ENCODE data around the gene LPAR5. TPM values are rescaled to one million over a fixed set of nuclear protein-coding genes. Genes with fewer than 3 reads are reported as not detected.

LPAR5 gene
- total RNA-seq, 2 donors from 2014 or later: 0.66 to 3.6 TPM

GRCh38 chr12:6615802-6616201 is 20.0 kb downstream of the LPAR5 start:
- DNase-seq (no peak), ATAC-seq (no peak)
- Histone ChIP-seq H3K4me3 (no peak overlapping the region), H3K36me3 (replicated peaks in 1 of 2; ENCODE audit: insufficient read depth in 1 of 2, low read depth in 2 of 2) (no peaks in the 10 kb centered on the region), H3K9me3 (no peaks in the 10 kb centered on the region), H3K4me1 (peaks cover 36% of the 10 kb centered on the region), H3K27me3 (no peaks in the 10 kb centered on the region), H3K27ac (no peak overlapping the region)
- WGBS, 2 donors: 54 to 66% methylated on average over 3 of the region's 3 CpGs
- TF ChIP-seq, protein P1, sequence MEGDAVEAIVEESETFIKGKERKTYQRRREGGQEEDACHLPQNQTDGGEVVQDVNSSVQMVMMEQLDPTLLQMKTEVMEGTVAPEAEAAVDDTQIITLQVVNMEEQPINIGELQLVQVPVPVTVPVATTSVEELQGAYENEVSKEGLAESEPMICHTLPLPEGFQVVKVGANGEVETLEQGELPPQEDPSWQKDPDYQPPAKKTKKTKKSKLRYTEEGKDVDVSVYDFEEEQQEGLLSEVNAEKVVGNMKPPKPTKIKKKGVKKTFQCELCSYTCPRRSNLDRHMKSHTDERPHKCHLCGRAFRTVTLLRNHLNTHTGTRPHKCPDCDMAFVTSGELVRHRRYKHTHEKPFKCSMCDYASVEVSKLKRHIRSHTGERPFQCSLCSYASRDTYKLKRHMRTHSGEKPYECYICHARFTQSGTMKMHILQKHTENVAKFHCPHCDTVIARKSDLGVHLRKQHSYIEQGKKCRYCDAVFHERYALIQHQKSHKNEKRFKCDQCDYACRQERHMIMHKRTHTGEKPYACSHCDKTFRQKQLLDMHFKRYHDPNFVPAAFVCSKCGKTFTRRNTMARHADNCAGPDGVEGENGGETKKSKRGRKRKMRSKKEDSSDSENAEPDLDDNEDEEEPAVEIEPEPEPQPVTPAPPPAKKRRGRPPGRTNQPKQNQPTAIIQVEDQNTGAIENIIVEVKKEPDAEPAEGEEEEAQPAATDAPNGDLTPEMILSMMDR (IDR thresholded peaks at IDR 0.05): no peak
- no peak for TF ChIP-seq POLR2A (IDR thresholded peaks at IDR 0.05)
- intact Hi-C loops (cut with DNase I): loop anchor here (10.0 kb wide), 1 partner anchor 49 kb away; the partner anchor contains the start of gene ING4

DNA sequence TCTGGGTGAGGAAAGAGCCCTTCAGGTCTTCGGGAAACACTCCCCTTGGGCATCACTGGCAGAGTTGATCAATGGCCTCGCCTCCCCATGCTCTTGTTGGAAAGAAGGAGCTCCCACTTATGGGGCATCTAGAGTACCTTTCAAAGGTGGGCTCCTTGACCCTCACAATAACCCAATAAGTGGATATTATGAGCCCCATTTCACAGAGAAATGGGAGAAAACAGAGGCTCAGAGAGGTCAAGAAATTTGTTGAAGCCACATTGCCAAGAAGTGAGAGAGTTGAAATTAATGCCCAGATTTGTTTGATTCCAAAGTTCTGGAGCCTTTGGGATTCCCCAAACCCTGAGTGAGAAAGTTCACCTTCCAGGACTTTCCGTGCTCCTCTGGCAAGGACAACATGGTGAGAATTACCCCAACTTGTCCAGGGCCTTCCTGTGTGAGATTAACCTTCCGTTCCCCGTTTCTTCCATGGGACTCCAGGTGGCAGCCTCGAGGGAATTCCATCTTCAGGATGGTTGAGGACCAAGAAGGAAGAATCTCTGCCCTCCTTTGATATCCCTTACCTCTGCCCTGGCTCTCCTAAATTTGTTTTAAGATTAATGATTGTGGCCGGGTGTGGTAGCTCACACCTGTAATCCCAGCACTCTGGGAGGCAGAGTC is 21.1 kb downstream of the LPAR5 start:
- no peak for ATAC-seq
- DNase-seq: no peak
- no peaks in the 10 kb centered on the region for H3K27me3 ChIP-seq
- no peaks in the 10 kb centered on the region for H3K9me3 ChIP-seq
- WGBS, 2 donors: 29 to 40% methylated on average over 5 to 7 of the region's 7 CpGs
- H3K4me3 ChIP-seq: no peak overlapping the region
- TF ChIP-seq, protein P1 (IDR thresholded peaks at IDR 0.05): peak in 1 of 7 experiments; percentile 11
- no peak for TF ChIP-seq POLR2A (IDR thresholded peaks at IDR 0.05)
- peaks cover 29% of the 10 kb centered on the region for H3K4me1 ChIP-seq
- peak overlapping the region; percentile 85 to 92 (median 90) for H3K27ac ChIP-seq
- H3K36me3 ChIP-seq (replicated peaks in 1 of 2; ENCODE audit: insufficient read depth in 1 of 2, low read depth in 2 of 2): no peaks in the 10 kb centered on the region
- intact Hi-C loops (cut with DNase I): loop anchor here (10.0 kb wide), 1 partner anchor 50 kb away; the partner anchor contains the start of gene ING4

- H3K4me3 ChIP-seq: no peak overlapping the region
Measured at GRCh38 chr12:6613776-6614512, 21.8 kb downstream of the LPAR5 start.

DNA sequence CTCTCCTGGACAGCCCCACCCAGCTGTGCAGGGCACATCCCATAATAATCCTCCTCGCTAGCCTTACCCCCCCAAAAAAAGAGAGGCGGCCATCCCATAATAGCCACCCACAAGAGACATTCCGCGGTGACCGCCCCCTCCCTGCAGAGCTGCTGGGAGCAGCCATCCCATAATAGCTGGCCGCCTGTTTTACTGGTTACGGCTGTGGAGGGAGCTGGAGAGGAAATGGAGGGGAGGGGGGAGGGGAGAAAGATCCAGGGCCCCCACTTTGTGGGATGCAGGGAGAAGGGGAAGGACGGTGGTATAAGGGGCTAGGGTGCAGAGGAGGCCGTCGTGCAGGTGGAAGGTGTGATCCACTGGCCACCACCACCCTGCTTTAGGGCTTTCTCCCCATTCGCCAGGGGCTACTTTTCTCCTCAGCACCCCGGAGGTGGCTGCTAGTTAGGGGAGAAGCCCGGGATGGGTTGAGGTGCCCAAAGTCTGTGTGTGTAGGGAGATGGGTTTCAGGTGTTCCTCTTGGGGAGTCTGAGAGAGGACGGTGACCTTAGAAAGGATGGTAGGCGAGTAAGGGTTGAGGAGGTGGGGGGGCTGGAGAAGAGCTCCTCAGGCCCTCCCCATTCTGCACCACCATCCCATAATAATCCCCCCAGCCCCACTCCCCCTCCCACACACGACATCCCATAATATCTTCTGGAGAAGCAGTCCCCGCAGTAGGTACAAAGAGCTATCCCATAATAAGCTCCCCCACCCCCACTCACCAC is 22.6 kb downstream of the LPAR5 start:
- WGBS, 2 donors: 2 to 8% methylated on average over 8 to 16 of the region's 17 CpGs
- no peaks in the 10 kb centered on the region for H3K36me3 ChIP-seq (replicated peaks in 1 of 2; ENCODE audit: insufficient read depth in 1 of 2, low read depth in 2 of 2)
- H3K9me3 ChIP-seq: no peaks in the 10 kb centered on the region
- H3K27ac ChIP-seq: peak overlapping the region; percentile 85 to 92 (median 90)
- intact Hi-C loops (cut with DNase I): loop anchor here (10.0 kb wide), 1 partner anchor 52 kb away; the partner anchor contains the start of gene ING4
- no peak overlapping the region for H3K4me3 ChIP-seq
- H3K27me3 ChIP-seq: no peaks in the 10 kb centered on the region
- TF ChIP-seq POLR2A (IDR thresholded peaks at IDR 0.05): peak in 1 of 3 donors; percentile 6
- TF ChIP-seq, protein P1 (IDR thresholded peaks at IDR 0.05): no peak
- DNase-seq (peak; percentile 58 to 74 (median 72)), ATAC-seq (peak; percentile 15)
- peaks cover 29% of the 10 kb centered on the region for H3K4me1 ChIP-seq

More at GRCh38 chr12:6613776-6614512, 21.8 kb downstream of the LPAR5 start:
- H3K27ac ChIP-seq: peak overlapping the region; percentile 85 to 92 (median 90)
- peak in 2 of 3 donors; percentile 55 to 61 for TF ChIP-seq POLR2A (IDR thresholded peaks at IDR 0.05)
- TF ChIP-seq, protein P1 (IDR thresholded peaks at IDR 0.05): peak in 2 of 7 experiments; percentile 11 to 15
- no peaks in the 10 kb centered on the region for H3K9me3 ChIP-seq
- ATAC-seq: peak; percentile 87
- peaks cover 29% of the 10 kb centered on the region for H3K4me1 ChIP-seq
- peak; percentile 87 to 95 (median 92) for DNase-seq
- WGBS, 2 donors: 4 to 6% methylated on average over 15 to 20 of the region's 21 CpGs
- intact Hi-C loops (cut with DNase I): loop anchor here (10.0 kb wide), 1 partner anchor 51 kb away; the partner anchor contains the start of gene ING4
- no peaks in the 10 kb centered on the region for H3K27me3 ChIP-seq
- H3K36me3 ChIP-seq (replicated peaks in 1 of 2; ENCODE audit: insufficient read depth in 1 of 2, low read depth in 2 of 2): no peaks in the 10 kb centered on the region
